SU-DHL-6 (cell line): ENCODE measurements around the gene FEM1C.

Source experiments
- CTCF ChIP-seq: fragments of 200-600 bp; sonication (generic); IDR thresholded peaks from one replicate; pipeline ENCODE4 v1.5.1; 2017; ENCODE audit warnings: antibody characterized with exemption, mild to moderate bottlenecking, low read length, moderate library complexity; ENCODE audit not compliant: insufficient read depth, poor library complexity, severe bottlenecking
- EZH2phosphoT487 ChIP-seq: fragments of 200-600 bp; sonication (generic), shearing (Covaris generic); conservative IDR thresholded peaks from 2 replicates; pipeline ENCODE4 v1.6.1; 2018; ENCODE audit warnings: mild to moderate bottlenecking, antibody characterized with exemption, low read length, moderate library complexity, mixed read lengths

- TF ChIP-seq CTCF (no peak), EZH2phosphoT487 (no peak)
Measured at GRCh38 chr5:115484368-115484767, 60.2 kb downstream of the FEM1C start.
